Measurements from ENCODE around the gene ADAM12.
"Not testable (repeated sequence)": the region's sequence is repeated elsewhere in the genome, so short reads cannot be mapped to it uniquely, and the experiment has no call there.

ADAM12 gene

DNA sequence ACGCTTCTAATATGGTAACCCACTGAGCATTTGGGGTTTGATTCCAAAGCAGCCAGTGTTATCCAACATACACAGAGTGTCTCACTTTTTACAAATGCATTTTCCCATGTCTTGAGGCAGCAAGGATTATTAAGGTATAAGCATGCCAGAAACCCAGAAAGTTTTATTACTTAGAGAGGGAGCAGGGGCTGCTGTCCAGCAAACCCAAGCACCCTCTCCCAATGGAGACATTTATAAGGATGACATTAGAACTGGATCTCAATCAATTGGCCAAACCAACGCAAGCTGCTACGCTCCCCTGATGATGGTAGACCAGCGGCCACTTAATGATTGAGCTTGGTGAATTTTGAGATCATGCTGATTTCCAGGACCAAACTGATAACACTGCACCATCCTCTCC is 315.7 kb downstream of the ADAM12 start:
- DNase-seq: no peak

DNA sequence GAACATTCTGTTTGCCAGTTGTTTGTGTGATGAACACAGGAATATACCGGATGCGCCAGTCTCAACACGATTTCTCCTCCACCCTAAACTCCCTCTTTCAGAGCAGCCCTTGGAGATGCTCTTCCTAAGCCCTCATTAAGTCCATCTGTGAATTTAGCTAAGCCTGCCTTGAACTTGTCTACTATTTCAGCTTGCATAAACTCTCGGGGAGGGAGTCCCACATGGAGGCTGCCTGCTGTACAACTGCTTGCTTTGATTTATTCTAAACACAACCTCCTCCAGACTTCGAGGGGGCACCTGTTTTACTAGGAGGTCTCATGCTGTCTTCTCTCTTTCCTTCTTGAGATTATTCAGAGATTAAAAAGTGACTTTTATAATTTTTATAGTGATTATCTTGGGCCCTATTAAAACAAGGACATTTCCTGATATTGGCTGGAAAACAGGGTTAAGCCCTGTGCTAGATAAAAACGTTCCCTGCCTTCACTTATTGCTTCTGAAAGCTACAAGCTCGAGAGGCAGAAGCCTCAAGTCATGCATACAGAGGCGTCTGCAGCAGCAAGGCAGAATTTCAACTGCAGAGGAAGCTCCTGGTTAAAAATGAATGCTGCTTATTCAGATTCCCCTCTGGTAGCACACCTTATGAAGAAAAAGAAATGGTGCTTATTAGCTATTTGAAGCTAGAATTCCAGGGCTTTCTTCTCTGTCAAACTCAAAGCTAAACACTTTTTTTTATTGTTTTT is 317.6 kb downstream of the ADAM12 start:
- DNase-seq: no peak

DNA sequence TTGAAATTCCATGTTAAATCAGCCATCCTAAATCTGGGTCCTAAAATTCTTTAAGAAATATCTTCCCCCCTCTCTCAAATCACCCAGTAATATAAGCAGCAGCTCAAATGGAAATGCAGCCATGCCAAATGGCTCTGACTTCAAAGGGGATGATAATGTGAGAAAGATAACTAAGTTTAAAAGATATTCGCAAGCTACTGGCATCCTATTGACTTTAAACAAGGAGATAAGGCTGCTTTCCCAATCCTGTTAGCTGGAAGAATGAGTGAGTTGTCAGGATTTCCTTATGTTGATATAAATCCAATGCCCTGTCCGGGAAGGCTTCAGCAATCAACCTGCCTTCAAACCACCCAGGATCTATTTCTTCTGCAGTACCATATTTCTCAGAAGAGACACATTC is 320.0 kb downstream of the ADAM12 start:
- DNase-seq: no peak

DNA sequence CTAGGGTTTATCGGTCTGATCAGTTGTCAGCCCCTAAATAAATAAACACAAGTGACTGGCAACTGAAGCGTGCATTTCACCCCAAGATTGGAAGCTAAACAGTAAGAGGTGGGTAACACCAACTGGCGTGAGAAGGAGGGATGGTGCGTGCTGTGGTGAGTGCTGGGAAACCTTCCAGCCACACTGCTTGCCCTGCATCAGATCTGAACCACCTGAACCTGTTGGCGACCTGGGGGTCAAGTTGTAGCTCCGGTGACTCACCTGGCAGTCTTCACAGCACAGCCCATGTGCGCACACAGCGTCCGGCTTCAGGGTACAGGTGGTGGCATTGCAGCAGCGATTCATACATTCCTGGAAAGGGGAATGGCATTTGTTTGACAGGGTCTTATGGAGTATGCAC is 321.8 kb downstream of the ADAM12 start:
- no peak for DNase-seq

- DNase-seq: no peak
Measured at GRCh38 chr10:126065751-126066377, 322.4 kb downstream of the ADAM12 start.

- no peak for DNase-seq
Measured at GRCh38 chr10:126064512-126064911, 323.8 kb downstream of the ADAM12 start.

DNA sequence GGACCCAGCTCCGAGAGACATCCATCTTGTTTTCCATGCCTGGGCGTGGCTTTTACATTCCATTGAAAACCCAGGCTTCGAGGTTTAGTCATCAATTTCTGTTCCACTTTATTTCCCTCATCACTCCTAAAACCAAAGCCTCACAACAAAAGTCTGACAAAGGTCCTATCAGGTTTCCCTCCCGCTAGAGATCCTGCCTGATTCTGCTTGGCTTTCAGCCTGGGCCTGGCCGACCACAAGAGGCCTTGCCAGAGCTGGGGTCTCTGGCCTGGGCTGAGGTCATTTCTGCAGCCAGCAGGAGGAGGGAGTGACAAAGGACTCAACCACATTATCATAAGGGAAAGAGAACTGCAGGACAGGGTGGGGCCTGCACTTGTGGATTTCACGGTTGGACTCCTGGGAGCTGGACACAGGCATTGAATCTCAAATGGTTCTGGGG is 324.9 kb downstream of the ADAM12 start:
- no peak for DNase-seq

DNA sequence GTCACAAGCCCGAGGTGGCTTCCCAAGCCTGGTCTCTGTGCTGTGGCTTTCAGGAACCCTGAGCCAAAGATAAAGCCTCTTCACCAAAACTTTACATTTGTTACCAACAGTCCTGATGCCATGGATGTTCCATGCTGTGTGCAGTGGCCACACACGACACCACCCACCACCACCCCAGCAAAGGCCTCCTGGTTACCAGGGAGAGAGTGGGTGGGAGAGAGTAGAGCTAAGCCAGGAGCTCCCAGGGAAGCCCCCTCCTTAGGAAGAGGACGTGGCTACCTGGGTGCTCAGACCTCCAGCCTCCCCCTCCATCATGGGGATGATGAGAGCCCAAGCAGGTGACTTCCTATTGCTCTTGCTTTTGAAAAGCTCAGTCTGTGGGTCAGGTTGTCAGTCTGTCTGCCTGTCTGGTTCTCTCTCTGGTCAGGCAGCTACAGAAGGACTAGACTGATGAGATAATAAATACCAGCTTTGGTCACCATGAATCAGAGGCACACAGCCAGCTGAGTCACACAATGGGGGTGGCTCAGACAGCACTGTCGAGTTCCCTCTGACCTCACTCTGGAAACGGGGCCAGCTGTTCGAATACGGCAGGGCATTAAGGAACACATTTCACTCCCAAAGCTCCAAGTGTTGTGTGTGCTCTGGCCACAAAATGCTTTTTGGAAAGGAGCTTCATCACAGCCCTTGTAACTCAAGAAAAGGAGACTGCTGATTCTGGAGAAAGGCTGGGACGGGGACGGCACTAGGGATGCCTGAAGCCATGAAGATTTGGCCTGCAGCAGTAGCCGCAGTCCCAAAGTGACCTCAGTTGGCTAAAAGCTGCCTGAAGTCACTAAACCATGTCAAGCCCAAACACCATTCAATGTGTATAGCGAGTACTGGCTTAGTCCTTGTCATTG is 325.9 kb downstream of the ADAM12 start:
- DNase-seq: no peak

GRCh38 chr10:126061526-126061925 is 326.8 kb downstream of the ADAM12 start:
- DNase-seq: no peak

GRCh38 chr10:126060261-126060931 is 327.9 kb downstream of the ADAM12 start:
- DNase-seq: no peak

DNA sequence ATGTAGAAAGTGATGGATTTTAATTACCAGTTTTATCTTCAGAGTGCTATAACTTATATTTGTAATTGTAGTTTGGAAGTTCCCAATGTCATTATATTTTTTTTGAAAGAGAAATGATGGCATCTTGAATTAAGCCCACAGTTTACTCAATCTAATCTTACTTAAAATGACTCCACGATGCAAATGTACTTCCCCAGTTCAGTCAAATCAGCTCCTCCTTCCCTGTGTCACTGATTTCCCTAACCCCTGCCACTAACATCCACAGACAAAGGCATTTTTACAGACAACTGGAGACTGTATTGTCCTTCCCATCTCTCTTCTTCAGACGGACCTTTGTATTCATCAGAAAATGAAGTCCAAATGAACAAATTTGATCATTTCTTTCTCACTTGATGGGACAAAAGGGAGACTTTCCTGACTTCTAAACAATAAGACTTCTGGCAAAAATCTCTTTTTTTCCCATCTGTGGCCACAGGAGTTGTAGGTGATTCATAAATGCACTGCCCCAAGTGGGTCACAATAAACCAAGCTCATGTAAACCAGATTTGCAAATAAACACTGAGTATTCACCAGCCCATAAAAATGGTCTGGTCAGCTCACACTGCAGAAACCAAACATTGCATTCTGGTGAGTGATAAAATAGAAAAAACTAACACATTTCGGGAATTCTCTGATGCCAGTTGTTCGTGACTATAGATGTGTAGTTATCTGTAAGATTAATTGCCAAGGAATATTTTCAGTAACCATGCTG is 329.0 kb downstream of the ADAM12 start:
- DNase-seq: no peak

GRCh38 chr10:126058507-126058906 is 329.8 kb downstream of the ADAM12 start:
- DNase-seq: no peak

- DNase-seq: no peak
Measured at GRCh38 chr10:126058104-126058503, 330.2 kb downstream of the ADAM12 start.

GRCh38 chr10:126057494-126057893 is 330.8 kb downstream of the ADAM12 start:
- DNase-seq: no peak

- DNase-seq: no peak
Measured at GRCh38 chr10:126054191-126054590, 334.1 kb downstream of the ADAM12 start.

DNA sequence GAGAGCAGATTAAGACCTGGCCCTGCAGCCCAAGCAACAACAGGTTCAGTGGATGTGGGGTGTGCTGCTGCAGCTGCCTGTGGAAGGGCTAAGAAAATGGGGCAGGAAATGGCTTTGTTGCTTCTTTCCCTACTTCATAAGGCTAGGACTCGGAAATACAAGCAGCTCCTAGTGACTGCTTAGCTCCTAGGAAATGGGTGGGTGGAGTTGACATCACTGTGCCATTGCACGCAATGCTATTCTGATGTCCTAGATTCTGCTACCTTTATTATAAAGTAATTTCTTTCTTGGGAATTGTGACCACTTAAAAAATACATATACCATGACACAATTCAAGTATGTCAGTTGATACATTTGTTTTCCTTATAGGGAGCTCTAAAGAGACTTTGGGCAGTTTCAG is 336.1 kb downstream of the ADAM12 start:
- no peak for DNase-seq

DNA sequence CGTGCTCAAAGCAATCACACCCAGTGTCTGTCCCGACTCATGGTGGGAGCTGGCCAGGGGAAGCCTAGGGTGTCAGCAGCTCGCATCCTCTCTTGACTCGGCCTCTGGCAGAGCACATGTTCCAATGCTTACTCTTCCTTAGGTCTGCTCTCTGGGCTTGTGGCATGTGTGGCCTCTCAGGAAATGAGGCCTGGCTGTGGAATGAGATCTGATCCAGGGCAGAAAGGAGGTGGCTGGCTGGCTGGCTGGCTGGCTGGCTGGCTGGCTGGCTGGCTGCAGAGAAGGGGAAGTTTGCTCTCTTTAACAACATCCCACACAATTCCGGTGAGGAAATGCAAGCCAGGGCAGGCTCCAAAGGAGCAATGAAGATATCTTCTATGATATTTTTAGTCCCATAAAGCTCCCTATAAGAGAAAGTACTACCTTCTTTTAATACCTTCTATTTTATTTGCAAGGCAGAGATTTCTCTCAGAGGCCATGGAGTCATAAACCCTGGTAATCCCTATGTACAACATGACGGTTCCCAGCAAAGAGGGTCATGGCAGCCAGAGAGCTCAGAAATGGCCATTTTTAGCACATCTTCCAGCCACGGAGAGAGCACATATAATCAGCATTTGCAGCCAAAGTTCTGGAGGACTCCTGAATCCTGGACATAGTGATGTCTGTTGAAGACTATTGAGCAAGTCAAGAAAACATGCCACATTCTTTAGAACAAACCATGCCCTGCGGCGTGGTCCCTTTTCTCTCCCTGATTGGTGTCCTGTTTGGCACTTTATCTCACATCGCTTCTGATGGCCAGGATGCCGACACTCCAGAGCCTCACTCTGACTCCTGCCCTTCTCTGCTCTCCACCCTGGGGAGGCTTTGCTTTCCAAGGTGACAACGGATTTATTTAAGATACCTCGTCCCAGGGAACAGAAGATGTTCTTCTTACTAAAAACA is 338.2 kb downstream of the ADAM12 start:
- DNase-seq: no peak

DNA sequence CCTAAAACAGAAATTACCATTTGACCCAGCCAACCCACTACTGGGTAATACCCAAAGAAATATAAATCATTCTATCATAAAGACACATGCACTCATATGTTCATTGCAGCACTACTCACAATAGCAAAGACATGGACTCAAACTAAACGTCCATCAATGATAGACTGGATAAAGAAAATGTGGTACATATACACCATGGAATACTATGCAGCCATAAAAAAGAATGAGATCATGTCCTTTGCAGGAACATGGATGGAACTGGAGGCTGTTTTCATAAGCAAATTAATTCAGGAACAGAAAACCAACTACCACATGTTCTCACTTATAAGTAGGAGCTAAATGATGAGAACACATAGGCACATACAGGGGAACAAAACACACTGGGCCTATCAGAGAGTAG is 340.5 kb downstream of the ADAM12 start:
- not testable (repeated sequence) for DNase-seq

DNA sequence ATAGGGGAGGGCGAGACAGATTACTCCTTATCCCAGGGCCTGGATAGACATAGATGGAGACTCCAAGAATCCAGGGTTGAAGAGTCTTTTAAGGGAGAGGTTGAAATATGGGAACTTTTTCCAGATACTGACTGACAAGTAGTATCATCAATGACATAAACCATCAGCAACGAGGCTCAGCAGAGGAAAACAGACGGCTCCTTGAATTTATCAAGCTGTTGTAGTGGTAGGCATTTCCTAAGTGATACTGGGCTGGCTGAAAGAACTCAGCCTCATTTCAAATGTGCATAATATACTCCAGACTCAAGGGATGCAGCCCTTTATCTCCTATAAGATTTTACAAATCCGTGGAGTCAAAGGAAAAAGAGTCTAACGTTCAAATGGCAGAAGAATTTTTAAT is 341.4 kb downstream of the ADAM12 start:
- no peak for DNase-seq

GRCh38 chr10:126045861-126046260 is 342.4 kb downstream of the ADAM12 start:
- DNase-seq: no peak

- DNase-seq: no peak
Measured at GRCh38 chr10:126043389-126043788, 344.9 kb downstream of the ADAM12 start.
